GM21717 (cell line): ENCODE measurements around the gene PA2G4.
A peak's percentile ranks its signal among the peaks of the same experiment; 100 is the strongest.
"Not testable (repeated sequence)": the region's sequence is repeated elsewhere in the genome, so short reads cannot be mapped to it uniquely, and the experiment has no call there.

ENCODE experiments used
- ATAC-seq: cut with Tn5 transposase; IDR thresholded peaks from one replicate; pipeline ENCODE4 v1.9.1; 2021; ENCODE audit warnings: mild to moderate bottlenecking, moderate library complexity; ENCODE audit not compliant: unreplicated experiment

PA2G4 gene

GRCh38 chr12:56152132-56152755 lies 47.9 kb downstream of the PA2G4 start, which contains the start of gene MYL6B:
TSS of gene MYL6B (plus strand) at chr12:56152587. CDS start at chr12:56153919, 1,332 bp downstream.
- ATAC-seq = peak; percentile 79

GRCh38 chr12:56152756-56153677 lies 48.7 kb downstream of the PA2G4 start:
- no peak for ATAC-seq

- ATAC-seq = no peak
Measured at GRCh38 chr12:56153678-56154065, 49.3 kb downstream of the PA2G4 start.

- no peak for ATAC-seq
Measured at GRCh38 chr12:56154246-56154771, 50.0 kb downstream of the PA2G4 start.

GRCh38 chr12:56154818-56155217 lies 50.5 kb downstream of the PA2G4 start:
- ATAC-seq = no peak

GRCh38 chr12:56155256-56155845 lies 51.0 kb downstream of the PA2G4 start:
- ATAC-seq = no peak

- not testable (repeated sequence) for ATAC-seq
Measured at GRCh38 chr12:56156464-56157200, 52.3 kb downstream of the PA2G4 start.

GRCh38 chr12:56157201-56158028 lies 53.1 kb downstream of the PA2G4 start:
- ATAC-seq = peak; percentile 22

GRCh38 chr12:56158029-56158925 lies 53.9 kb downstream of the PA2G4 start, which contains the start of gene MYL6:
TSS of gene MYL6 (plus strand) at chr12:56158359. CDS start at chr12:56158402, 43 bp downstream.
- peak; percentile 69 for ATAC-seq

GRCh38 chr12:56158926-56159461 lies 54.6 kb downstream of the PA2G4 start:
- ATAC-seq = no peak

GRCh38 chr12:56159482-56160192 lies 55.3 kb downstream of the PA2G4 start:
- no peak for ATAC-seq

GRCh38 chr12:56160193-56160763 lies 55.9 kb downstream of the PA2G4 start:
- ATAC-seq = no peak

- no peak for ATAC-seq
Measured at GRCh38 chr12:56160894-56161689, 56.7 kb downstream of the PA2G4 start.

GRCh38 chr12:56161690-56162351 lies 57.5 kb downstream of the PA2G4 start:
- no peak for ATAC-seq

- no peak for ATAC-seq
Measured at GRCh38 chr12:56162468-56163290, 58.3 kb downstream of the PA2G4 start.
